ENCODE results near the gene NFAM1.

The NFAM1 gene

GRCh38 chr22:42414021-42414420, 18.2 kb downstream of the NFAM1 start:
- DNase-seq = no peak

- DNase-seq = no peak
Measured at GRCh38 chr22:42412744-42413333, 19.4 kb downstream of the NFAM1 start.

GRCh38 chr22:42410708-42411107, 21.5 kb downstream of the NFAM1 start:
- DNase-seq = no peak

- no peak for DNase-seq
Measured at GRCh38 chr22:42408810-42409529, 23.2 kb downstream of the NFAM1 start.

GRCh38 chr22:42408276-42408675, 23.9 kb downstream of the NFAM1 start:
- no peak for DNase-seq

GRCh38 chr22:42404266-42404665, 27.9 kb downstream of the NFAM1 start:
- no peak for DNase-seq

- no peak for DNase-seq
Measured at GRCh38 chr22:42401535-42402334, 30.5 kb downstream of the NFAM1 start.

- DNase-seq = no peak
Measured at GRCh38 chr22:42400811-42401534, 31.2 kb downstream of the NFAM1 start.

GRCh38 chr22:42399315-42400271, 32.6 kb downstream of the NFAM1 start:
- no peak for DNase-seq

GRCh38 chr22:42397332-42398249, 34.6 kb downstream of the NFAM1 start:
- no peak for DNase-seq

GRCh38 chr22:42396621-42397331, 35.4 kb downstream of the NFAM1 start:
- DNase-seq = no peak

GRCh38 chr22:42389143-42389542, 43.1 kb downstream of the NFAM1 start:
- DNase-seq = no peak

- no peak for DNase-seq
Measured at GRCh38 chr22:42388130-42388797, 43.9 kb downstream of the NFAM1 start.

- DNase-seq = no peak
Measured at GRCh38 chr22:42387631-42388030, 44.6 kb downstream of the NFAM1 start.

GRCh38 chr22:42385696-42386095, 46.5 kb downstream of the NFAM1 start:
- no peak for DNase-seq

- no peak for DNase-seq
Measured at GRCh38 chr22:42384506-42384905, 47.7 kb downstream of the NFAM1 start.

- DNase-seq = no peak
Measured at GRCh38 chr22:42383851-42384417, 48.3 kb downstream of the NFAM1 start.

- DNase-seq = no peak
Measured at GRCh38 chr22:42383287-42383686, 48.9 kb downstream of the NFAM1 start.
